Measurements from ENCODE around the gene IL36G. TPM values are rescaled to one million over a fixed set of nuclear protein-coding genes. Genes with fewer than 3 reads are reported as not detected.

The IL36G gene
- total and polyA plus RNA-seq, 2 donors (not counting 1 experiment from before 2014, with no cell fraction given), result not detected

DNA sequence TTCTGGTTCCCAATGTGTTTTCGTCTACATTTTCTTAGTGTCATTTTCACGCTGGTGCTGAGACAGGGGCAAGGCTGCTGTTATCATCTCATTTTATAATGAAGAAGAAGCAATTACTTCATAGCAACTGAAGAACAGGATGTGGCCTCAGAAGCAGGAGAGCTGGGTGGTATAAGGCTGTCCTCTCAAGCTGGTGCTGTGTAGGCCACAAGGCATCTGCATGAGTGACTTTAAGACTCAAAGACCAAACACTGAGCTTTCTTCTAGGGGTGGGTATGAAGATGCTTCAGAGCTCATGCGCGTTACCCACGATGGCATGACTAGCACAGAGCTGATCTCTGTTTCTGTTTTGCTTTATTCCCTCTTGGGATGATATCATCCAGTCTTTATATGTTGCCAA lies 7.3 kb downstream of the IL36G start:
- TF ChIP-seq CTCF (conservative IDR thresholded peaks at IDR 0.05 in 1 of 2, IDR thresholded peaks at IDR 0.05 in 1 of 2; ENCODE audit: low read depth in 1 of 2, low read length in 2 of 2) (no peak), EZH2 (IDR thresholded peaks at IDR 0.05; ENCODE audit: low read length, missing control alignments) (no peak)
- DNase-seq (ENCODE audit: low read depth in 2 of 2), result no peak
- no peaks in the 10 kb centered on the region for H3K4me1 ChIP-seq (ENCODE audit: control insufficient read depth, extremely low read depth, insufficient read depth, low read length)
- H3K27me3 ChIP-seq (ENCODE audit: control insufficient read depth, insufficient read depth, low read length), result no peaks in the 10 kb centered on the region
- H3K4me2 ChIP-seq (ENCODE audit: extremely low read depth, insufficient read depth, low read length), result no peak overlapping the region
- no peak overlapping the region for H2AFZ ChIP-seq (ENCODE audit: low read length)
- H3K9me3 ChIP-seq (ENCODE audit: control insufficient read depth, insufficient read depth, low read depth, low read length), result no peaks in the 10 kb centered on the region
- H4K20me1 ChIP-seq (ENCODE audit: control insufficient read depth, extremely low read depth, insufficient read depth, low read length), result no peaks in the 10 kb centered on the region
- no peaks in the 10 kb centered on the region for H3K79me2 ChIP-seq (ENCODE audit: control insufficient read depth, insufficient read depth, low read length)
- no peaks in the 10 kb centered on the region for H3K36me3 ChIP-seq (ENCODE audit: control insufficient read depth, insufficient read depth, low read length)
- H3K4me3 ChIP-seq (replicated peaks in 1 of 4; ENCODE audit: control extremely low read depth in 1 of 4, insufficient read depth in 1 of 4, low read depth in 3 of 4, low read length in 4 of 4), result no peak overlapping the region
- no peak overlapping the region for H3K9ac ChIP-seq (ENCODE audit: insufficient read depth, low read length)
- H3K27ac ChIP-seq (ENCODE audit: insufficient read depth, low read length), result no peak overlapping the region

GRCh38 chr2:112989611-112990010 lies 11.8 kb downstream of the IL36G start:
- Histone ChIP-seq H3K79me2 (ENCODE audit: control insufficient read depth, insufficient read depth, low read length) (no peaks in the 10 kb centered on the region), H3K27me3 (ENCODE audit: control insufficient read depth, insufficient read depth, low read length) (no peaks in the 10 kb centered on the region), H3K9me3 (ENCODE audit: control insufficient read depth, insufficient read depth, low read depth, low read length) (no peaks in the 10 kb centered on the region), H3K9ac (ENCODE audit: insufficient read depth, low read length) (no peak overlapping the region), H3K4me3 (replicated peaks in 1 of 4; ENCODE audit: control extremely low read depth in 1 of 4, insufficient read depth in 1 of 4, low read depth in 3 of 4, low read length in 4 of 4) (no peak overlapping the region), H3K4me1 (ENCODE audit: control insufficient read depth, extremely low read depth, insufficient read depth, low read length) (no peaks in the 10 kb centered on the region), H2AFZ (ENCODE audit: low read length) (no peak overlapping the region), H3K27ac (ENCODE audit: insufficient read depth, low read length) (no peak overlapping the region), H4K20me1 (ENCODE audit: control insufficient read depth, extremely low read depth, insufficient read depth, low read length) (no peaks in the 10 kb centered on the region), H3K36me3 (ENCODE audit: control insufficient read depth, insufficient read depth, low read length) (no peaks in the 10 kb centered on the region), H3K4me2 (ENCODE audit: extremely low read depth, insufficient read depth, low read length) (no peak overlapping the region)
- DNase-seq (ENCODE audit: low read depth in 2 of 2), result no peak
- no peak for TF ChIP-seq CTCF (conservative IDR thresholded peaks at IDR 0.05 in 1 of 2, IDR thresholded peaks at IDR 0.05 in 1 of 2; ENCODE audit: low read depth in 1 of 2, low read length in 2 of 2)

DNA sequence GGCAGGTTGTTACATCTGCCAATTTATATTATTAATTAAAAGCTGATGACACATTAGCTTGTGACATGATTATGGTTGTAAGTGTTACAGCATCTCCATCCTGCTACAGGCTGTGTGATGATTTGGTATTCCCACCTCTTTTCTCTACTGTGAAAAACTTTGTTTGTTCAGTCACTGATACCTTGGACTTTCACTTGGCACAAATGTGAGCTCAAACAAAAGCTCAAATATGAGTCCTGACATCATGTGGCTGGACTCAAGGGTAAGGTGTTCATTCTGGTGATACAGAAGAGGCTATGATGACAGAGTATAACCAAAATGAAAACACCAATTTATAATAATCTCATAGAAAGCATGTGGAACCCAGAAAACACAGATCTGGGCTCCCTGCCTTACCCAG lies 16.0 kb downstream of the IL36G start:
- no peaks in the 10 kb centered on the region for H3K36me3 ChIP-seq (ENCODE audit: control insufficient read depth, insufficient read depth, low read length)
- H3K27ac ChIP-seq (ENCODE audit: insufficient read depth, low read length), result no peak overlapping the region
- H3K79me2 ChIP-seq (ENCODE audit: control insufficient read depth, insufficient read depth, low read length), result no peaks in the 10 kb centered on the region
- H3K9ac ChIP-seq (ENCODE audit: insufficient read depth, low read length), result no peak overlapping the region
- no peaks in the 10 kb centered on the region for H3K27me3 ChIP-seq (ENCODE audit: control insufficient read depth, insufficient read depth, low read length)
- no peak overlapping the region for H3K4me3 ChIP-seq (replicated peaks in 1 of 4; ENCODE audit: control extremely low read depth in 1 of 4, insufficient read depth in 1 of 4, low read depth in 3 of 4, low read length in 4 of 4)
- H3K4me2 ChIP-seq (ENCODE audit: extremely low read depth, insufficient read depth, low read length), result no peak overlapping the region
- H4K20me1 ChIP-seq (ENCODE audit: control insufficient read depth, extremely low read depth, insufficient read depth, low read length), result no peaks in the 10 kb centered on the region
- DNase-seq (ENCODE audit: low read depth in 2 of 2), result no peak
- no peaks in the 10 kb centered on the region for H3K9me3 ChIP-seq (ENCODE audit: control insufficient read depth, insufficient read depth, low read depth, low read length)
- TF ChIP-seq CTCF (conservative IDR thresholded peaks at IDR 0.05 in 1 of 2, IDR thresholded peaks at IDR 0.05 in 1 of 2; ENCODE audit: low read depth in 1 of 2, low read length in 2 of 2), result no peak
- TF ChIP-seq EZH2 (IDR thresholded peaks at IDR 0.05; ENCODE audit: low read length, missing control alignments), result no peak
- no peaks in the 10 kb centered on the region for H3K4me1 ChIP-seq (ENCODE audit: control insufficient read depth, extremely low read depth, insufficient read depth, low read length)
- H2AFZ ChIP-seq (ENCODE audit: low read length), result no peak overlapping the region
